Ovary (tissue), 9 donors: ENCODE results near the gene CLIC4. TPM values are rescaled to one million over a fixed set of nuclear protein-coding genes. Genes with fewer than 3 reads are reported as not detected.

Experiments used
- DNase-seq, 5 donors: peaks; one replicate each; pipeline ENCODE4 v3.0.0-alpha.2; 2019 to 2020
- H3K27ac ChIP-seq, 2 donors: fragments of 200-600 bp; one replicate each; pipeline versions ENCODE4 v1.5.1 to v1.8.0; 2019 to 2022
- H3K27me3 ChIP-seq: fragments of 200-600 bp; one replicate; pipeline ENCODE4 v1.8.0; 2022
- H3K36me3 ChIP-seq: fragments of 200-600 bp; sonication (generic); one replicate; pipeline ENCODE4 v1.5.1; 2019
- H3K4me1 ChIP-seq: one replicate; pipeline ENCODE4 v1.8.1; 2013; ENCODE audit warnings: mild to moderate bottlenecking, moderate library complexity; ENCODE audit not compliant: insufficient read depth
- H3K4me3 ChIP-seq: fragments of 200-600 bp; sonication (generic); one replicate; pipeline ENCODE4 v1.5.1; 2017
- H3K9me3 ChIP-seq, 2 donors: fragments of 200-600 bp in 1 of 2; sonication (generic) in 1 of 2; one replicate each; pipeline versions ENCODE4 v1.5.1 to v1.8.1; 2013 to 2019; ENCODE audit warnings: mild to moderate bottlenecking in 1 of 2, moderate library complexity in 1 of 2
- EP300 ChIP-seq: sonication (generic); formaldehyde crosslinking; IDR thresholded peaks from one replicate; pipeline ENCODE4 v1.6.1; 2017; ENCODE audit warnings: antibody characterized with exemption
- POLR2A ChIP-seq: fragments of 450-650 bp; IDR thresholded peaks from one replicate; pipeline ENCODE4 v1.6.1; 2017; ENCODE audit warnings: antibody characterized with exemption, mild to moderate bottlenecking, moderate library complexity
- WGBS, 3 donors: extraction: QIAGEN DNeasy Blood & Tissue Kit in 1 of 3; methylation state at CpG; one replicate each; pipeline versions ENCODE4 v1.1.5 to v1.1.7; 2013 to 2017; 5-methylcytosine and 5-hydroxymethylcytosine counted together
- intact Hi-C, 4 donors: fragments of 100-400 bp; cut with DNase I; formaldehyde crosslinking; loops; one replicate each; pipeline versions ENCODE4 v1.11.0 to v1.15.1; 2022 to 2023
- polyA plus RNA-seq, 2 donors: library from polyadenylated mRNA; stranded (reverse); fragments of 200-250 nt in 1 of 2; fragments of 350-450 nt in 1 of 2; fragmentation: Illumina TruSeq in 1 of 2; extraction: RNeasy Lipid Tissue Mini Kit (QIAGEN cat#74804) in 1 of 2; gene quantifications; one replicate each; pipeline ENCODE4 v1.2.3, GENCODE V29; 2013 to 2014
- total RNA-seq, 7 donors: library from RNA; depleted of rRNA in 2 of 7; stranded (reverse); fragments of >200 nt in 2 of 7; fragmentation: NEBNext Ultra II Directional in 3 of 7; extraction: Animal tissue kit (Norgen Biotek cat#: 25700) in 3 of 7; gene quantifications; one replicate each; pipeline versions ENCODE4 v1.1.0 to v1.2.4, GENCODE V29; 2016 to 2023
- TF ChIP-seq, protein P1 (sequence below), 3 donors: fragments of 450-650 bp in 2 of 3; fragments of 200-600 bp in 1 of 3; IDR thresholded peaks; one replicate each; pipeline versions ENCODE4 v1.5.1 to v1.8.0; 2016 to 2022; ENCODE audit warnings: antibody characterized with exemption in 3 of 3, mild to moderate bottlenecking in 1 of 3
- donor health status: DM: no; HTN: no; CAD: no; lungs with moderate emphysema.
- donor health status: DM: no; HTN: no; CAD: no.
- donor health status: Bipolar disorder and iron deficiency.
- donor health status: DM: yes; HTN: yes; CAD: no.
- donor health status: DM: no; HTN: no; CAD: no.
- donor health status: DM: yes; HTN: yes; CAD: no.

Gene CLIC4
- total and polyA plus RNA-seq, 9 donors, result 53.6 to 209 (median 125) TPM

DNA sequence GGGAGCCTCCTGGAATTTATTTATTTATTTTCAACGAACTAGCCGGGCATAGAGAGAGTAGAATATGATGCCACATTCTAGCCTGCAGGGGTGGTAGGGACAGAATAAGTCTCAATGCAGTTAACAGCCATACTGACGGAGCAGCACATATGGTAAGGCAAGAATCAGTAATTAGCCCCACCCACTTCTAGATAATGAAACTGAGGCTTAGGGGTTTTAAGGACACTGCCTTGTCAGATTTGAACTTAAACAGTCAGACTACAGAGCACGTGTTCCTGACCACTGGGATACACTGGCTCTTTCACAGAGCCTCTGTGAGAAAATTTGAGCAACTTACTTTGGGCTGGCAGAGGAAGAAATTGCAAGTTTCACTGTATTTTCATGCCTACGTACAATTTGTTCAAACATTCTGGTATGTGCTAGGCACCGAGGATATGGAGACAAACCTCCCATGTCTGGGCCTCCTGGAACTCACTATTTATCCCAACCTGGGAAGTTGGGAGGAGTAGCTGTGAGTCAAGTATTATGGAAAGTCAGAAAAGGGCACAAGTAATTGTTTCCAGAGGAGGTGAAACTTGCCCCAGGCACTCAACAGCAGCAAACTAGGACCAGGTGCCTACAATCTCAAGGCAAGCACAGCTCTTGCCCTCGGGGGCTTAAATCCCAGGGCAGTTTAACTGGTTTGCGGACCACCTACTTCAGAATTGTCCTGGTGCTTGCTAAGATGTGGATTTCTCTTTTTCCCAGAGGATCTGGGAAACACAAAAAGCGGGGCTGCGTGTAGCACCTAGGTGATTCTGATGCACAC lies 1.6 kb upstream of the CLIC4 start:
- Histone ChIP-seq H3K4me1 (peaks cover 6% of the 10 kb centered on the region), H3K9me3 (no peaks in the 10 kb centered on the region), H3K36me3 (no peaks in the 10 kb centered on the region), H3K27ac (peak overlapping the region in 1 of 2 donors; percentile 54), H3K27me3 (no peaks in the 10 kb centered on the region), H3K4me3 (no peak overlapping the region)
- WGBS, 3 donors, result 53 to 57% (median 56%) methylated on average over 10 of the region's 10 CpGs
- TF ChIP-seq POLR2A, result no peak
- TF ChIP-seq, protein P1, sequence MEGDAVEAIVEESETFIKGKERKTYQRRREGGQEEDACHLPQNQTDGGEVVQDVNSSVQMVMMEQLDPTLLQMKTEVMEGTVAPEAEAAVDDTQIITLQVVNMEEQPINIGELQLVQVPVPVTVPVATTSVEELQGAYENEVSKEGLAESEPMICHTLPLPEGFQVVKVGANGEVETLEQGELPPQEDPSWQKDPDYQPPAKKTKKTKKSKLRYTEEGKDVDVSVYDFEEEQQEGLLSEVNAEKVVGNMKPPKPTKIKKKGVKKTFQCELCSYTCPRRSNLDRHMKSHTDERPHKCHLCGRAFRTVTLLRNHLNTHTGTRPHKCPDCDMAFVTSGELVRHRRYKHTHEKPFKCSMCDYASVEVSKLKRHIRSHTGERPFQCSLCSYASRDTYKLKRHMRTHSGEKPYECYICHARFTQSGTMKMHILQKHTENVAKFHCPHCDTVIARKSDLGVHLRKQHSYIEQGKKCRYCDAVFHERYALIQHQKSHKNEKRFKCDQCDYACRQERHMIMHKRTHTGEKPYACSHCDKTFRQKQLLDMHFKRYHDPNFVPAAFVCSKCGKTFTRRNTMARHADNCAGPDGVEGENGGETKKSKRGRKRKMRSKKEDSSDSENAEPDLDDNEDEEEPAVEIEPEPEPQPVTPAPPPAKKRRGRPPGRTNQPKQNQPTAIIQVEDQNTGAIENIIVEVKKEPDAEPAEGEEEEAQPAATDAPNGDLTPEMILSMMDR (IDR thresholded peaks at IDR 0.05), result no peak
- TF ChIP-seq EP300, result no peak
- DNase-seq, result no peak
- intact Hi-C loops, result loop anchor here in 1 of 4 donors (10.0 kb wide), 1 partner anchor 59 kb away; no protein-coding TSS in a partner anchor

DNA sequence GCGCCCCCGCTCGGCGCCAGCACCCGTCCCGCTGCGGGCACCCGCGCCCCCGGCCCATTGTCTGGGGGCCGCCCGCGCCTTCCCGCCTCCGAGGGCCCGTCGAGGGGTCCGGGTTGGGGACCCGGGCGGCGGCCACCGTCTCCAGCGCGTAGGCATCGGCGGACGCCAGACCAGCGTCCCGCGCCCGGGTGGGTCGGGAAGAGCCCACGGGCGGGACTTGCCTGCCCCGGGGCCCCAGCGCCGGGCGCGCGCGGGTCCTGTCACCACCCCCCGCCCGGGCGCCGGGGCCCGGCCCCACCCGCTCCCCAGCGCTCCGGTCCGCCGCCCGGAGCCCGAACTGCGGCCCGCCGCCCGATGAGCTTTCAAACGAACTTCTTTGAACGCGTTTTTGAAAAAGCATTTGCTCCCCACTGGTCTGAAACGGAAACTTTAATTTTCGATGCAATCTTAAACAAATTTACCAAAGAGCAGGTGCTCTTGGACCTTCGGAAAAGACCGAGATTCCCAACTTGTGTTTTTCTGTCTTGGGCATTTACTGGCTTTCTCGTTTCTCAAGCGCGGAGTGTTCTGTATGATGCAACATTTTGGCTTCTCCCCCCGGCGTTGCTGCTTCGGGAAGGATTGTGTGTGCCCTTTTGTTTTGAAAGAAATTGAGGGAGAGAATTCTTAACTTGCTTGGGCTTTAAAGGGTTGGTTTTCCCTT lies 615 bp downstream of the CLIC4 start:
- peak; percentile 61 to 84 (median 66) for DNase-seq
- WGBS, 3 donors, result 0 to 1% (median 0%) methylated on average over 28 to 70 of the region's 70 CpGs
- TF ChIP-seq POLR2A, result peak; percentile 18
- TF ChIP-seq EP300, result peak; percentile 12
- TF ChIP-seq, protein P1 (IDR thresholded peaks at IDR 0.05), result no peak
- Histone ChIP-seq H3K36me3 (no peaks in the 10 kb centered on the region), H3K9me3 (no peaks in the 10 kb centered on the region), H3K4me3 (peak overlapping the region; percentile 89), H3K27me3 (no peaks in the 10 kb centered on the region), H3K27ac (peak overlapping the region; percentile 81 to 90), H3K4me1 (peaks cover 7% of the 10 kb centered on the region)
- intact Hi-C loops, result loop anchor here in 2 of 4 donors (1.0 to 10.0 kb wide), 4 partner anchors 61 to 104 kb away; partner anchors contain the start of gene SRRM1 (in 1 of the 2)

GRCh38 chr1:24748191-24749121 lies 3.2 kb downstream of the CLIC4 start:
- no peak for DNase-seq
- TF ChIP-seq, protein P1 (IDR thresholded peaks at IDR 0.05), result no peak
- TF ChIP-seq EP300 (no peak), POLR2A (no peak)
- Histone ChIP-seq H3K27ac (no peak overlapping the region), H3K36me3 (no peaks in the 10 kb centered on the region), H3K9me3 (no peaks in the 10 kb centered on the region), H3K4me3 (peak overlapping the region; percentile 6), H3K27me3 (no peaks in the 10 kb centered on the region), H3K4me1 (peaks cover 9% of the 10 kb centered on the region)
- intact Hi-C loops, result loop anchor here in 2 of 4 donors (5.0 to 10.0 kb wide), 3 partner anchors 64 to 106 kb away; partner anchors contain the start of gene SRRM1 (in 1 of the 2)
- 86 to 94% (median 91%) methylated on average over 14 of the region's 14 CpGs for WGBS, 3 donors

- Histone ChIP-seq H3K4me3 (no peak overlapping the region), H3K27me3 (no peaks in the 10 kb centered on the region), H3K9me3 (no peaks in the 10 kb centered on the region), H3K36me3 (no peaks in the 10 kb centered on the region), H3K4me1 (peaks cover 9% of the 10 kb centered on the region), H3K27ac (no peak overlapping the region)
- DNase-seq, result no peak
- TF ChIP-seq EP300 (no peak), POLR2A (no peak)
- TF ChIP-seq, protein P1 (IDR thresholded peaks at IDR 0.05), result no peak
- intact Hi-C loops, result loop anchor here in 2 of 4 donors (5.0 to 10.0 kb wide), 3 partner anchors 64 to 107 kb away; partner anchors contain the start of gene SRRM1 (in 1 of the 2)
- WGBS, 3 donors, result 93 to 96% (median 94%) methylated on average over 1 of the region's 1 CpG
Measured at GRCh38 chr1:24749252-24749651, 4.0 kb downstream of the CLIC4 start.
